ENCODE results near the gene TMEM272. TPM values are rescaled to one million over a fixed set of nuclear protein-coding genes. Genes with fewer than 3 reads are reported as not detected.
"Not testable (repeated sequence)": the region's sequence is repeated elsewhere in the genome, so short reads cannot be mapped to it uniquely, and the experiment has no call there.

Gene TMEM272
- total RNA-seq, 1 donor from 2014 or later: not detected

GRCh38 chr13:51826606-51827005 lies 18.4 kb downstream of the TMEM272 start:
- DNase-seq (ENCODE audit: extremely low read depth, low read depth, low spot score): no peak

- no peak for DNase-seq (ENCODE audit: extremely low read depth, low read depth, low spot score)
Observed at GRCh38 chr13:51825681-51826254, 19.2 kb downstream of the TMEM272 start.

GRCh38 chr13:51825165-51825592 lies 19.8 kb downstream of the TMEM272 start:
- DNase-seq (ENCODE audit: extremely low read depth, low read depth, low spot score): no peak

DNA sequence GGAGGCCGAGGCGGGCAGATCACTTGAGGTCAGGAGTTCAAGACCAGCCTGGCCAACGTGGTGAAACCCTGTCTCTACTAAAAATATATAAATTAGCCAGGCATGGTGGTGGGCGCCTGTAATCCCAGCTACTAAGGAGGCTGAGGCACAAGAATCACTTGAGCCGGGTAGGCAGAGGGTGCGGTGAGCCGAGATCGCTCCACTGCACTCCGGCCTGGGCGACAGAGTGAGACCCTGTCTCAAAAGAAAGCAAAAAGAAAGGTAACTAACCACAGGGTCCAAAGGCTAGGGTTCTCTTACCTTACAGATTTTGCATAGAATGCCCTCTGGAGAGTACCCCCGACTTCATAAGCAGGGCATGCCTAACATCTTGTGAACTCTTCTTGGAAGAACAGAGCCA lies 20.3 kb downstream of the TMEM272 start:
- DNase-seq (ENCODE audit: extremely low read depth, low read depth, low spot score): not testable (repeated sequence)

DNA sequence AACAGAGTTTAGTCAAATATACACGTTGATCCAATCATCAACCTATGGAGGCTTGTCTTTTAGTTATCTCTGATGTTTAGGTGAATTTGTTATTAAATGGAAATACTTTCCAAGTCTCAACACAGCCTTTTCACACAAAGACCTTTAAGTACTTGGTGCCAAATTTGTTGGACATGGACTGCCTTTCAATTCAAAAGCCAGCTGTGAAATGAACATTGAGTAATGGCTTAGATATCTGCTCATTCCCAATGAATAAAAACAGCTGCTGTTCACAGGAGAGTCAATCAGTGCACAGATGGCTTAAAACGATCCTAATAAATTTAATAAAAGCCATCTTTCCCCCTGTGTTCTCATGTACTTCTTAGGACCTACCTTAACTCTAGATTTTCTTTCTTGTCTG lies 21.1 kb downstream of the TMEM272 start:
- no peak for DNase-seq (ENCODE audit: extremely low read depth, low read depth, low spot score)

- no peak for DNase-seq (ENCODE audit: extremely low read depth, low read depth, low spot score)
Observed at GRCh38 chr13:51823359-51823758, 21.6 kb downstream of the TMEM272 start.

- DNase-seq (ENCODE audit: extremely low read depth, low read depth, low spot score): no peak
Observed at GRCh38 chr13:51822106-51822815, 22.7 kb downstream of the TMEM272 start.

DNA sequence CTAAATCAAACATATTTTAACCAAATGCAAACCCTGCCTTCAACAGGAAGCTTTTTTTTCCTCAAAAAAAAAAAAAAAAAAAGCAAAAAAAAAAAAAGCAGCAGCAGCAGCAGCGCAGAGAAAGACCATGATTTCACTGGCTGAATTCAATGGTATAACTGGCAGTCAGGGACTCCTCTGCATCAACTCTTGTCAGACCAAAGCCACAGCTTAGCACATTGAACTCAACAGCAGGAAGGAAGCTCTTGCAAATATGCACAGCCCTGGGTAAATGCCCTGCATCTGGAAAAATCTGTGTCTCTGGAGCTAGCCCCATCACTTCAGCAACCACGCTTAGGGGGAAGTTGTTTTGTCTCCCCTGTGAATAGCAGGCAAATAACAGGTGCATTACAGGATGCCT lies 23.4 kb downstream of the TMEM272 start:
- DNase-seq (ENCODE audit: extremely low read depth, low read depth, low spot score): no peak

DNA sequence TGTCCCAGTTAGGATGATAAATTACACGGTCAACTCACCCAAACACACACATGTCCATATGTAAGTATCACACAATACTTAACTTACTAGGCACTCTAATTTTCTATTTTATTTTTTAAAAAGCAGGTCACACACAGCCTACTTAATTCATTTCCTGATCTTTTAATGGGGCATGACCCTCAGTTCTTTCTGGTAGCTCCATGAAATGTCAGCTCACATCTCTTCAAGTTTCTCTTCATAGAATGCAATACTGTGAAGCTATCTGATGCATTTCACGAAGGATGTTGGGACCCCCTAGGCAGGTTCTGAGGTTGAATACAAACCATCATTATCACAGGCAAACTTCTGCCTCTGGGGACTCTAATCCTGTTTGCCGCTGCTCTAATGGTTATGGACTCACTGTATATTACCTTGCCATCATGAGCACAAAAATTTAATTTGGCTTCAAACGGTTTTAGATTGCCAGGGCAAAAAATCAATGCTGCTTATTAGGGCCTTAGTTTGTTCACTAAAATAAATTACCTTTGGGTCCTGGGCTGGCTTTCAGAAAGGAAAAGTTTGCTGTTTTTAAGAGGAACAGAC lies 24.9 kb downstream of the TMEM272 start:
- DNase-seq (ENCODE audit: extremely low read depth, low read depth, low spot score): no peak

- DNase-seq (ENCODE audit: extremely low read depth, low read depth, low spot score): no peak
Observed at GRCh38 chr13:51819544-51819943, 25.4 kb downstream of the TMEM272 start.

GRCh38 chr13:51818781-51819511 lies 26.0 kb downstream of the TMEM272 start:
- no peak for DNase-seq (ENCODE audit: extremely low read depth, low read depth, low spot score)

GRCh38 chr13:51818276-51818675 lies 26.7 kb downstream of the TMEM272 start:
- DNase-seq (ENCODE audit: extremely low read depth, low read depth, low spot score): no peak

DNA sequence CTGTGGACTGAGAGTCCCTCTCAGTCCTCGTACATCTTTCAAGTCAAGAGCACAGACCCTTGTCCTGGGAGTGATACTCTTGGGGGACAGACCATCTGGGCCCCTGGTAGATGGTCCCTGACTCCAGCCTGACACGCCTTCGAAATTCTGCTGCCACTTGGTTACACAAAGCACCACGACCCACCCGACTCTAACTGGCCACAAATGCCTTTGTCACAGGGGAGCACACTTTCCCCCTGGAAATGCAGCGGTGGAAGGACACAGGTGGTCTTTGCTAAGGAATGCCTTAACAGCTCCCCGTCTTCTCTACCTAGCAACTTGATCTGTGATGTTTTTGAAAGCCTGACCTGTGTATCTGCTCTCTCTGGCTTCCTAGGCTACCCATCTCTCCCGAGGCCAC lies 27.3 kb downstream of the TMEM272 start:
- DNase-seq (ENCODE audit: extremely low read depth, low read depth, low spot score): no peak

DNA sequence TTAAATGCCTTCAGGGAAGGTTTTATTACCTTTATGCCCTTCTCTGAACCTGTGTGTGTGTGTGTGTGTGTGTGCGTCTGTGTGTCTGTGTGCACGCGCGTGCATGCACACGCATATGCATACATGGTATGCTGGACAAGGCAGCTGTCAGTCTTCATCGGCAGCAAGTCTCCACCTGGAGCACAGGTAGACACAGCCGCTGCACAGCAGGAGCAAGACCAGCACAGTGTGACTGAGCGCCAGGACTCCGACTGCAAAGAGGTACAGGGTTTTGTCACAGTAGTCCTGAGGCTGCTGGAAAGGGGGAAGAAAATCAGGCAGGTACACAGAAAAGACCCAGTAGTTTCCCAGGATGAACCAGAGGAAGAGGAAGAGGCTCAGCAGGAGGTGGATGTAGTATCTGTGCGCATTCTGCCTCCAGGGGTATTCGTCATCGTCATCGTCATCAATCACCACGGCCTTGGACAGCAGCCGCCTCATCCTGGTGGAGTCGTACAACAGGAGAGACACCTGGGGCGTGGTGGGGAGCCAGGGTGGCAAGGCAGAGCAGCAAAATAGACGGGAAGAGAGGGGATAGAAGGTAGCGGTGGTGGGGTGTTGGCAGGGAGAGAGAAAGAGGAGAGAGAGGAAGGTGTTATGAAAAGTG lies 28.2 kb downstream of the TMEM272 start:
- DNase-seq (ENCODE audit: extremely low read depth, low read depth, low spot score): no peak

GRCh38 chr13:51815848-51816247 lies 29.1 kb downstream of the TMEM272 start:
- no peak for DNase-seq (ENCODE audit: extremely low read depth, low read depth, low spot score)

- no peak for DNase-seq (ENCODE audit: extremely low read depth, low read depth, low spot score)
Observed at GRCh38 chr13:51814825-51815650, 29.9 kb downstream of the TMEM272 start.

- DNase-seq (ENCODE audit: extremely low read depth, low read depth, low spot score): no peak
Observed at GRCh38 chr13:51814071-51814470, 30.9 kb downstream of the TMEM272 start.

DNA sequence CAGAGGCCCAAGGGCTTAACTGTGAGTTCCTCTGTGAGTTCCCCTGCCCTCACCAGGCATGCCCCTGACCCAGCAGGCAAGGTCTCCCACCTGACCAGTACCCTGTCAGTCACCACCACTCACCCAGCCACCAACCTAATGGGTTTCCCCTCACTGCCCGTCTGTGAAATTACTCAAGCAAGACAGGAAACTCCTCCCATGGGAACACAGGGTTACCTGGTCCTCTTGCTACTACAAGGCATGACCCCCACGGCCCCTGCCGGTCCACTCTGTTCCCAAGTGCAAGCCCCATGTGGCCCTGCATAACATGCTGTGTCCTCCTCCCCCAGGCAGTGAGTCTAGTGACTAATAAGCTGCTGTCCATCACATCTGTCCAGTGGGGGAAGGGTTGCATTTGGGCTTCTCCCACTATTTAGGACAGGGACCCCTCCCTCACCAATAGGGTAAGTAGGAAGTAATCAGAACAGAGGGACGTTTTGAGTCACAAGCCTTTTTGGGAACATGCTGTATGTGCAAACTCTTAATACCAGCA lies 33.0 kb downstream of the TMEM272 start:
- DNase-seq (ENCODE audit: extremely low read depth, low read depth, low spot score): no peak

DNA sequence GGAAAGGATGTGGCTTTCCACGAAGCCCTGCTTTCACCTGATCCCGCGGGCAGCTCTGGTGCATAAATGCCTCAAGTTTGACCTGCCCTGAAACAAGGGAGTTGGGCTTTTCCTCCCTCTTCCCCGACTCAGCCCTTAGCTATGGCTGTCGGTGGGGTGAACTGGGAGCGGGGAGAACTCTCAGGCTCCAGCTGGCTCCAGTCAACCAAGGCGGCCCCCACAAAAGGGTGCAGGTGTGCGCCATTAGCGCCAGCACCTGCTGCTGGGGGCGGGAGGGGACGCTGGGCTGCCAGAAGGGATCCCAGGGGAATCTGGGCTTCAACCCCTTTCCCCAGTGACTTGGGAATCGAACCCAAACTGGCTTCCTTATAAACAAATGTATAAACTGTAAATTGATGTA lies 33.9 kb downstream of the TMEM272 start:
- DNase-seq (ENCODE audit: extremely low read depth, low read depth, low spot score): no peak

DNA sequence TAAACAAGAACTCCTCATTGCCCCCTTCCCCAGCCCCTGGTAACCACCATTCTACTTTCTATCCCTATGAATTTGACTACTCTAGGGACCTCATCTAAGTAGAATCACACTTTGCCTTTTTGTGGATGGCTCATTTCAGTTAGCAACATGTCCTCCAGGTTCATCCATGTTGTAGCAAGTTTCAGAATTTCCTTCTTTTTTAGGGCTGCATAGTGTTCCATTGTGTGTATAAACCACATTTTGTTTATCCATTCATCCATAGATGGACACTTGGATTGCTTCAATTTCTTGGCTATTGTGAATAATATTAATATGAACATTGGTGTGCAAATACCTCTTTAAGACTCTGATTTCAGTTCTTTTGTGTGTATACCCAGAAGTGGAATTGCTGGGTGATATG lies 36.2 kb downstream of the TMEM272 start:
- no peak for DNase-seq (ENCODE audit: extremely low read depth, low read depth, low spot score)
